Panc1 (cell line): Measurements from ENCODE around the gene CCNJL.

Experiments
- CTCF ChIP-seq: fragments of 450-650 bp; IDR thresholded peaks from 2 replicates; pipeline ENCODE4 v1.5.1; 2017; ENCODE audit warnings: mild to moderate bottlenecking
- POLR2AphosphoS5 ChIP-seq: IDR thresholded peaks from 2 replicates; pipeline ENCODE4 v1.6.1; 2012; ENCODE audit warnings: mild to moderate bottlenecking, low read depth, low read length, moderate library complexity
- REST ChIP-seq, 2 experiments: IDR thresholded peaks; 2 replicates each; pipeline ENCODE4 v1.6.1; 2011 to 2012; ENCODE audit warnings: low read depth in 2 of 2, control low read depth in 1 of 2, low read length in 1 of 2, mild to moderate bottlenecking in 1 of 2, moderate library complexity in 1 of 2; ENCODE audit not compliant: insufficient read depth in 1 of 2
- SIN3A ChIP-seq: IDR thresholded peaks from 2 replicates; pipeline ENCODE4 v1.6.1; 2012; ENCODE audit warnings: low read depth, mild to moderate bottlenecking, low read length, moderate library complexity, borderline replicate concordance; ENCODE audit not compliant: insufficient read depth
- TCF7L2 ChIP-seq: IDR thresholded peaks from 2 replicates; pipeline ENCODE4 v1.6.1; 2011; ENCODE audit warnings: mild to moderate bottlenecking, low read depth, low read length, inconsistent platforms

- TF ChIP-seq CTCF = no peak
- TF ChIP-seq POLR2AphosphoS5 = no peak
- TF ChIP-seq SIN3A = no peak
- TF ChIP-seq TCF7L2 = no peak
- TF ChIP-seq REST (IDR thresholded peaks at IDR 0.05; ENCODE audit: insufficient read depth in 1 of 2, low read depth in 2 of 2, low read length in 1 of 2) = no peak
These were observed 752 bp downstream of the CCNJL start for GRCh38 chr5:160311491-160312133.
